Gastrocnemius medialis (tissue), 4 donors: ENCODE measurements around the gene HOXA6.

ENCODE experiments used
- POLR2A ChIP-seq, 2 donors: fragments of 450-650 bp; IDR thresholded peaks; one replicate each; pipeline ENCODE4 v1.6.1; 2017; ENCODE audit warnings: antibody characterized with exemption in 2 of 2, mild to moderate bottlenecking in 2 of 2, moderate library complexity in 2 of 2
- TF ChIP-seq, protein P1 (sequence below), 5 experiments: fragments of 450-650 bp in 3 of 5; fragments of 200-600 bp in 2 of 5; sonication (generic) in 2 of 5; IDR thresholded peaks in 4 of 5; conservative IDR thresholded peaks in 1 of 5; 1 replicate in 4 of 5; 2 replicates in 1 of 5; pipeline ENCODE4 v1.5.1; 2016 to 2019; ENCODE audit warnings: antibody characterized with exemption in 5 of 5, mild to moderate bottlenecking in 3 of 5, moderate library complexity in 3 of 5

DNA sequence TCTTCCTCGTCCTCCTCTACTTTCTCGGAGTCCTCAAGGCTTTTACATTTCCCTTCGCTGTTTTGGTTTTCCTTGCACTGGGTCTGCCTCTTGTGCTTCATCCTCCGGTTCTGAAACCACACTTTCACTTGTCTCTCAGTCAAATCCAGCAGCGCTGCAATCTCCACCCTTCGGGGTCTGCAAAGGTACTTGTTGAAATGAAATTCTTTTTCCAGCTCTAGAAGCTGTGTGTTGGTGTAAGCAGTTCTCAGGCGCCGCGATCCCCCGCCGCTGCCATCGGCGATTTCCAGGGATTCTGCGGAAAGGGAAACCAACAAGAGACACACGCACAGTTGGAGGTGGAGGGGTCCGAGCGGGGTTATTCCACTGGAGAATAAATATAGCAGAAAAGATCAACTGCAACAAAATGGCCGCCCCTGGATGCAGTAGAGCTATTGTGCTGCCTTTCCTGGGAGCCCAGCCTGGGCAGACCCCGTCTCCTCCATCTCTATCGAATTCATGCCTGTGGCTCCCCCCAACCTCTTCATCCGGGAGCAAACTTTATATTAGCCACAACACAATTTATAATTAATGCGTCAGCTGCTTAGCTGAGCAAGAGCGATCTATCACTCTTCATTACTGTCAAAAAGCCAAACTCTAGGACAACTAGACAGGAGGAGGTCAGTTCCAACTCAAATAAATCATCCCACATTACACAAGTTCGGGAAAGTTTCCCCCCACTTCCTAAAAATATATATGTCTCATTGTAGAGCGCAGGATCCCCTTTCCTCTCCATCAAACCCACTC, 46.2 kb downstream of the HOXA6 start:
- TF ChIP-seq, protein P1, sequence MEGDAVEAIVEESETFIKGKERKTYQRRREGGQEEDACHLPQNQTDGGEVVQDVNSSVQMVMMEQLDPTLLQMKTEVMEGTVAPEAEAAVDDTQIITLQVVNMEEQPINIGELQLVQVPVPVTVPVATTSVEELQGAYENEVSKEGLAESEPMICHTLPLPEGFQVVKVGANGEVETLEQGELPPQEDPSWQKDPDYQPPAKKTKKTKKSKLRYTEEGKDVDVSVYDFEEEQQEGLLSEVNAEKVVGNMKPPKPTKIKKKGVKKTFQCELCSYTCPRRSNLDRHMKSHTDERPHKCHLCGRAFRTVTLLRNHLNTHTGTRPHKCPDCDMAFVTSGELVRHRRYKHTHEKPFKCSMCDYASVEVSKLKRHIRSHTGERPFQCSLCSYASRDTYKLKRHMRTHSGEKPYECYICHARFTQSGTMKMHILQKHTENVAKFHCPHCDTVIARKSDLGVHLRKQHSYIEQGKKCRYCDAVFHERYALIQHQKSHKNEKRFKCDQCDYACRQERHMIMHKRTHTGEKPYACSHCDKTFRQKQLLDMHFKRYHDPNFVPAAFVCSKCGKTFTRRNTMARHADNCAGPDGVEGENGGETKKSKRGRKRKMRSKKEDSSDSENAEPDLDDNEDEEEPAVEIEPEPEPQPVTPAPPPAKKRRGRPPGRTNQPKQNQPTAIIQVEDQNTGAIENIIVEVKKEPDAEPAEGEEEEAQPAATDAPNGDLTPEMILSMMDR (IDR thresholded peaks at IDR 0.05 in 4 of 5, conservative IDR thresholded peaks at IDR 0.05 in 1 of 5) = no peak
- no peak for TF ChIP-seq POLR2A (IDR thresholded peaks at IDR 0.05)
